H9 (cell line): ENCODE data around the gene PDGFRB. TPM values are rescaled to one million over a fixed set of nuclear protein-coding genes. Genes with fewer than 3 reads are reported as not detected.

Experiments used
- DNase-seq: peaks from one replicate; pipeline ENCODE4 v3.0.0-alpha.2; 2017
- H2AFZ ChIP-seq: one replicate; pipeline ENCODE4 v1.6.1; 2013; ENCODE audit warnings: mild to moderate bottlenecking, low read length, control low read depth, moderate library complexity
- H2AK5ac ChIP-seq: 2 replicates; pipeline ENCODE4 v1.6.1; 2013; ENCODE audit warnings: low read length, control low read depth, mixed read lengths; ENCODE audit not compliant: insufficient read length
- H2BK120ac ChIP-seq: one replicate; pipeline ENCODE4 v1.6.1; 2013; ENCODE audit warnings: low read depth, mild to moderate bottlenecking, low read length, control low read depth, inconsistent platforms; ENCODE audit not compliant: poor library complexity, severe bottlenecking
- H2BK12ac ChIP-seq: 2 replicates; pipeline ENCODE4 v1.6.1; 2013; ENCODE audit warnings: low read length, control low read depth, mixed read lengths, low read depth; ENCODE audit not compliant: insufficient read length
- H2BK15ac ChIP-seq: 2 replicates; pipeline ENCODE4 v1.6.1; 2013; ENCODE audit warnings: low read depth, low read length, control low read depth
- H2BK20ac ChIP-seq: one replicate; pipeline ENCODE4 v1.6.1; 2013; ENCODE audit warnings: low read depth, mild to moderate bottlenecking, low read length, control low read depth, inconsistent platforms; ENCODE audit not compliant: poor library complexity, severe bottlenecking
- H2BK5ac ChIP-seq: 2 replicates; pipeline ENCODE4 v1.6.1; 2013; ENCODE audit warnings: low read length, control low read depth, mixed read lengths; ENCODE audit not compliant: insufficient read length
- H3K14ac ChIP-seq: 2 replicates; pipeline ENCODE4 v1.6.1; 2013; ENCODE audit warnings: low read length, control low read depth; ENCODE audit not compliant: insufficient read depth
- H3K18ac ChIP-seq: 2 replicates; pipeline ENCODE4 v1.6.1; 2013; ENCODE audit warnings: low read depth, mild to moderate bottlenecking, mixed read lengths, low read length, control low read depth; ENCODE audit not compliant: insufficient read length
- H3K23ac ChIP-seq: 2 replicates; pipeline ENCODE4 v1.6.1; 2013; ENCODE audit warnings: low read length, control low read depth, mixed read lengths, low read depth; ENCODE audit not compliant: insufficient read length
- H3K23me2 ChIP-seq: 2 replicates; pipeline ENCODE4 v1.6.1; 2013; ENCODE audit warnings: low read depth, mild to moderate bottlenecking, mixed read lengths, low read length, control low read depth; ENCODE audit not compliant: insufficient read length, poor library complexity, severe bottlenecking
- H3K27ac ChIP-seq: 2 replicates; pipeline ENCODE4 v1.5.1; 2013; ENCODE audit warnings: low read length, control low read depth, mixed read lengths, low read depth; ENCODE audit not compliant: insufficient read length
- H3K27me3 ChIP-seq: 2 replicates; pipeline ENCODE4 v1.6.1; 2013; ENCODE audit warnings: low read length, control low read depth, inconsistent platforms; ENCODE audit not compliant: insufficient read depth
- H3K4ac ChIP-seq: 2 replicates; pipeline ENCODE4 v1.6.1; 2013; ENCODE audit warnings: low read depth, mild to moderate bottlenecking, control low read depth, inconsistent platforms, low read length, moderate library complexity
- H3K4me1 ChIP-seq: 2 replicates; pipeline ENCODE4 v1.6.1; 2013; ENCODE audit warnings: low read length, control low read depth, inconsistent platforms; ENCODE audit not compliant: insufficient read depth
- H3K4me2 ChIP-seq: 2 replicates; pipeline ENCODE4 v1.6.1; 2013; ENCODE audit warnings: low read length, control low read depth, mixed read lengths; ENCODE audit not compliant: insufficient read length, insufficient read depth
- H3K56ac ChIP-seq: 2 replicates; pipeline ENCODE4 v1.6.1; 2013; ENCODE audit warnings: low read depth, mild to moderate bottlenecking, mixed read lengths, low read length, control low read depth; ENCODE audit not compliant: insufficient read length
- H3K79me1 ChIP-seq: 2 replicates; pipeline ENCODE4 v1.6.1; 2013; ENCODE audit warnings: low read depth, mild to moderate bottlenecking, moderate library complexity, low read length, control low read depth, inconsistent platforms; ENCODE audit not compliant: insufficient read depth, poor library complexity, severe bottlenecking
- H3K79me2 ChIP-seq: 2 replicates; pipeline ENCODE4 v1.6.1; 2013; ENCODE audit warnings: low read length, control low read depth, inconsistent platforms; ENCODE audit not compliant: insufficient read depth
- H3K9ac ChIP-seq: 2 replicates; pipeline ENCODE4 v1.6.1; 2013; ENCODE audit warnings: low read length, control low read depth, mixed read lengths; ENCODE audit not compliant: insufficient read length; ENCODE audit errors: extremely low read depth
- H3K9me3 ChIP-seq: one replicate; pipeline ENCODE4 v1.6.1; 2013; ENCODE audit warnings: low read depth, low read length, inconsistent platforms; ENCODE audit not compliant: control insufficient read depth
- H3T11ph ChIP-seq: one replicate; pipeline ENCODE4 v1.6.1; 2013; ENCODE audit warnings: mild to moderate bottlenecking, low read length, control low read depth, inconsistent platforms
- H4K20me1 ChIP-seq: one replicate; pipeline ENCODE4 v1.6.1; 2013; ENCODE audit not compliant: control insufficient read depth, insufficient read length, insufficient read depth
- H4K5ac ChIP-seq: 2 replicates; pipeline ENCODE4 v1.6.1; 2013; ENCODE audit warnings: low read depth, mild to moderate bottlenecking, mixed read lengths, low read length, control low read depth; ENCODE audit not compliant: insufficient read length
- H4K8ac ChIP-seq: replicated peaks from 2 replicates; pipeline ENCODE4 v1.6.1; 2013; ENCODE audit warnings: low read length, control low read depth, mixed read lengths, low read depth; ENCODE audit not compliant: insufficient read length
- H4K91ac ChIP-seq: 2 replicates; pipeline ENCODE4 v1.6.1; 2013; ENCODE audit warnings: low read depth, mild to moderate bottlenecking, moderate library complexity, mixed read lengths, low read length, control low read depth; ENCODE audit not compliant: insufficient read length
- H3K27ac Mint-ChIP-seq, 3 experiments: 2 replicates in 2 of 3; 3 replicates in 1 of 3; pipeline ENCODE4 v1.8.0; 2020 to 2021; ENCODE audit warnings: mixed read lengths in 3 of 3, mild to moderate bottlenecking in 1 of 3, moderate library complexity in 1 of 3
- H3K27me3 Mint-ChIP-seq: 2 replicates; pipeline ENCODE4 v1.8.0; 2021; ENCODE audit warnings: low read depth, mild to moderate bottlenecking, moderate library complexity, mixed read lengths
- H3K36me3 Mint-ChIP-seq, 3 experiments: 2 replicates in 2 of 3; 3 replicates in 1 of 3; pipeline ENCODE4 v1.8.0; 2020 to 2021; ENCODE audit warnings: low read depth in 3 of 3, mixed read lengths in 3 of 3; ENCODE audit not compliant: insufficient read depth in 1 of 3
- H3K4me1 Mint-ChIP-seq, 2 experiments: 2 replicates each; pipeline ENCODE4 v1.8.0; 2020; ENCODE audit warnings: mixed read lengths in 2 of 2
- H3K4me3 Mint-ChIP-seq, 2 experiments: 2 replicates in 1 of 2; 3 replicates in 1 of 2; pipeline ENCODE4 v1.8.0; 2020 to 2021; ENCODE audit warnings: mild to moderate bottlenecking in 2 of 2, mixed read lengths in 2 of 2, moderate library complexity in 1 of 2
- H3K9me3 Mint-ChIP-seq, 2 experiments: 2 replicates in 1 of 2; 3 replicates in 1 of 2; pipeline ENCODE4 v1.8.0; 2020; ENCODE audit warnings: mild to moderate bottlenecking in 2 of 2, mixed read lengths in 2 of 2, moderate library complexity in 1 of 2
- CTCF ChIP-seq: fragments of 200-600 bp; sonication (generic); conservative IDR thresholded peaks from 3 replicates; pipeline ENCODE4 v1.8.0; 2021; ENCODE audit warnings: antibody characterized with exemption, mild to moderate bottlenecking
- WGBS: extraction: QIAGEN DNeasy Blood & Tissue Kit; methylation state at CpG from one replicate; pipeline ENCODE4 v1.1.7; 2013; ENCODE audit warnings: missing lambda C conversion rate, low lambda C conversion rate, mixed read lengths; ENCODE audit not compliant: insufficient read length; ENCODE audit errors: extremely low coverage; 5-methylcytosine and 5-hydroxymethylcytosine counted together
- total RNA-seq: library from RNA; stranded (reverse); gene quantifications from 2 replicates; pipeline ENCODE4 v1.2.1, GENCODE V29; 2021

The PDGFRB gene
- total RNA-seq, 1 experiment from 2014 or later: 2.2 TPM

- H3K79me2 ChIP-seq: no peaks in the 10 kb centered on the region
- Mint-ChIP-seq H3K4me3 (no peak overlapping the region), H3K36me3 (no peaks in the 10 kb centered on the region; a peak in 1 of 7 replicates), H3K27ac (no peak overlapping the region; a peak in 1 of 7 replicates), H3K9me3 (no peaks in the 10 kb centered on the region), H3K27me3 (peaks cover 39% of the 10 kb centered on the region), H3K4me1 (peaks cover 27 to 45% of the 10 kb centered on the region in 2 experiments)
- no peak overlapping the region for H2BK15ac ChIP-seq
- no peak overlapping the region for H2AFZ ChIP-seq
- H3K9ac ChIP-seq: no peak overlapping the region
- no peak overlapping the region for H2BK20ac ChIP-seq
- H3K79me1 ChIP-seq: no peaks in the 10 kb centered on the region
- peaks cover 4% of the 10 kb centered on the region for H3K4me1 ChIP-seq
- H3K56ac ChIP-seq: no peak overlapping the region
- no peak overlapping the region for H3K23ac ChIP-seq
- H3K4me2 ChIP-seq: no peak overlapping the region
- TF ChIP-seq CTCF: no peak
- no peak overlapping the region for H3K27ac ChIP-seq
- no peaks in the 10 kb centered on the region; the same call in 1 of the 2 replicates for H3K27me3 ChIP-seq
- no peak overlapping the region for H3K14ac ChIP-seq
- no peaks in the 10 kb centered on the region for H3K9me3 ChIP-seq
- H2BK5ac ChIP-seq: no peak overlapping the region
- no peak overlapping the region for H4K91ac ChIP-seq
- H3K23me2 ChIP-seq: peaks cover 5% of the 10 kb centered on the region
- no peaks in the 10 kb centered on the region for H4K20me1 ChIP-seq
- H4K8ac ChIP-seq: no peak overlapping the region
- H4K5ac ChIP-seq: no peak overlapping the region
- H2BK120ac ChIP-seq: no peak overlapping the region
- H2BK12ac ChIP-seq: no peak overlapping the region
- no CpG with 5 or more reads among the region's 3 CpGs for WGBS
- no peak overlapping the region for H3K4ac ChIP-seq
- no peak for DNase-seq
- H2AK5ac ChIP-seq: no peak overlapping the region
- H3K18ac ChIP-seq: no peak overlapping the region
- H3T11ph ChIP-seq: no peak overlapping the region
Observed at GRCh38 chr5:150157168-150157567, 1.5 kb upstream of the PDGFRB start.
